GM12878 (cell line): ENCODE results near the gene AIRE. TPM values are rescaled to one million over a fixed set of nuclear protein-coding genes. Genes with fewer than 3 reads are reported as not detected.

Experiments used
- ATAC-seq: fragments of 200-7000 bp; cut with Tn5 transposase; 3 replicates; pipeline ENCODE4 v1.9.1; 2020; ENCODE audit warnings: mild to moderate bottlenecking, moderate library complexity
- BruUV-seq: library from RNA; stranded (reverse); fragments of 400-500 nt; replicated peaks from 2 replicates; lab custom pipeline; 2021; lab: Mats Ljungman, UMichigan
- CTCF ChIA-PET: fragments of 300-600 bp; sonication (Branson Sonifier 250); formaldehyde crosslinking; extraction: SDS; loops from one replicate; lab custom pipeline; 2021; ENCODE audit warnings: inconsistent platforms; lab: Yijun Ruan, JAX
- POLR2A ChIA-PET: fragments of 350-600 bp; formaldehyde crosslinking; extraction: SDS; loops from one replicate; lab custom pipeline; 2021; ENCODE audit warnings: inconsistent platforms; lab: Charles Lee
- RAD21 ChIA-PET: fragments of 300-600 bp; sonication (Branson Sonifier 250); formaldehyde crosslinking; loops from one replicate; lab custom pipeline; 2023; ENCODE audit warnings: antibody characterized with exemption; ENCODE audit not compliant: unreplicated experiment; lab: Charles Lee
- SMC1A ChIA-PET: fragments of 300-600 bp; sonication (Branson Sonifier 250); formaldehyde crosslinking; loops from one replicate; lab custom pipeline; 2023; ENCODE audit not compliant: unreplicated experiment, uncharacterized antibody; lab: Charles Lee
- DNase-seq: peaks from one replicate; pipeline ENCODE4 v3.0.0-alpha.2; 2011; ENCODE audit warnings: low read depth, low spot score
- FAIRE-seq: peaks from 3 replicates; lab custom pipeline; 2011; peaks lifted over from hg19 to GRCh38; lab: Jason Lieb, UNC
- H2AFZ ChIP-seq: 2 replicates; pipeline ENCODE4 v1.6.0; 2011; ENCODE audit warnings: low read depth, low read length, control low read depth; ENCODE audit not compliant: control insufficient read depth
- H3K27ac ChIP-seq: 2 replicates; pipeline ENCODE4 v1.5.1; 2011; ENCODE audit warnings: control low read depth; ENCODE audit not compliant: control insufficient read depth, insufficient read depth
- H3K27me3 ChIP-seq, 2 experiments: replicated peaks in 1 of 2; 2 replicates each; pipeline versions ENCODE4 v1.6.0 to v1.6.1; 2011; ENCODE audit warnings: low read length in 1 of 2; ENCODE audit not compliant: control insufficient read depth in 2 of 2, insufficient read depth in 2 of 2
- H3K36me3 ChIP-seq, 2 experiments: 2 replicates each; pipeline ENCODE4 v1.5.1; 2011; ENCODE audit warnings: low read length in 1 of 2; ENCODE audit not compliant: control insufficient read depth in 2 of 2, insufficient read depth in 2 of 2
- H3K4me1 ChIP-seq: 2 replicates; pipeline ENCODE4 v1.6.1; 2011; ENCODE audit warnings: mild to moderate bottlenecking, low read length, moderate library complexity, mixed read lengths; ENCODE audit not compliant: control insufficient read depth, insufficient read depth
- H3K4me2 ChIP-seq: 2 replicates; pipeline ENCODE4 v1.6.0; 2011; ENCODE audit warnings: control low read depth; ENCODE audit not compliant: control insufficient read depth, insufficient read depth
- H3K4me3 ChIP-seq: fragments of 200-600 bp; sonication (generic); 2 replicates; pipeline ENCODE4 v1.5.1; 2016
- H3K79me2 ChIP-seq: 2 replicates; pipeline ENCODE4 v1.6.0; 2011; ENCODE audit warnings: low read length; ENCODE audit not compliant: control insufficient read depth, insufficient read depth
- H3K9ac ChIP-seq: 2 replicates; pipeline ENCODE4 v1.8.0; 2011; ENCODE audit warnings: low read length, control low read depth, mixed read lengths; ENCODE audit not compliant: control insufficient read depth, insufficient read depth
- H3K9me3 ChIP-seq: replicated peaks from 3 replicates; pipeline ENCODE4 v1.5.1; 2011; ENCODE audit warnings: mild to moderate bottlenecking, low read length; ENCODE audit not compliant: control insufficient read depth, insufficient read depth
- H4K20me1 ChIP-seq: 2 replicates; pipeline ENCODE4 v1.6.0; 2011; ENCODE audit not compliant: control insufficient read depth, insufficient read depth
- CHD1 ChIP-seq: IDR thresholded peaks from 2 replicates; pipeline ENCODE4 v1.6.1; 2012; ENCODE audit warnings: low read depth, low read length, improper control_type of control experiment
- CHD2 ChIP-seq: IDR thresholded peaks from 2 replicates; pipeline ENCODE4 v1.6.1; 2011; ENCODE audit warnings: low read depth, low read length, improper control_type of control experiment, borderline replicate concordance
- CHD4 ChIP-seq: fragments of 200-600 bp; sonication (generic); IDR thresholded peaks from 2 replicates; pipeline ENCODE4 v1.6.1; 2016; ENCODE audit warnings: mild to moderate bottlenecking
- EED ChIP-seq: sonication (generic); IDR thresholded peaks from 2 replicates; pipeline ENCODE4 v1.6.1; 2016; ENCODE audit warnings: antibody characterized with exemption, low read depth
- FOXM1 ChIP-seq: IDR thresholded peaks from 2 replicates; pipeline ENCODE4 v1.6.1; 2012; ENCODE audit warnings: low read depth, mild to moderate bottlenecking, inconsistent platforms, low read length, moderate library complexity
- IKZF2 ChIP-seq, 2 experiments: fragments of 450-650 bp; IDR thresholded peaks; 2 replicates each; pipeline ENCODE4 v1.6.1; 2017; ENCODE audit warnings: mild to moderate bottlenecking in 2 of 2, moderate library complexity in 2 of 2
- MYB ChIP-seq: fragments of 150-350 bp; IDR thresholded peaks from 2 replicates; pipeline ENCODE4 v1.6.1; 2014; ENCODE audit warnings: mild to moderate bottlenecking, low read depth, low read length, borderline replicate concordance
- PBX3 ChIP-seq: IDR thresholded peaks from 2 replicates; pipeline ENCODE4 v1.6.1; 2011; ENCODE audit warnings: mild to moderate bottlenecking, low read depth, low read length, moderate library complexity; ENCODE audit not compliant: insufficient replicate concordance
- SUPT20H ChIP-seq: IDR thresholded peaks from 2 replicates; pipeline ENCODE4 v1.6.1; 2011; ENCODE audit warnings: low read depth, mild to moderate bottlenecking, low read length, moderate library complexity, borderline replicate concordance; ENCODE audit not compliant: control insufficient read depth
- ZNF24 ChIP-seq: fragments of 450-650 bp; IDR thresholded peaks from 2 replicates; pipeline ENCODE4 v1.6.1; 2017; ENCODE audit warnings: antibody characterized with exemption, mild to moderate bottlenecking
- WGBS: methylation state at CpG from one replicate; pipeline ENCODE4 v1.1.6; 2016; ENCODE audit warnings: low lambda C conversion rate; ENCODE audit not compliant: insufficient replicate concordance, insufficient coverage; ENCODE audit errors: missing lambda C conversion rate; 5-methylcytosine and 5-hydroxymethylcytosine counted together
- in situ Hi-C: fragments of 300-500 bp; cut with MboI; formaldehyde crosslinking; loops from 9 replicates; pipeline ENCODE4 v1.14.3; 2018; ENCODE audit warnings: mixed read lengths
- intact Hi-C: fragments of 100-400 bp; cut with micrococcal nuclease; formaldehyde crosslinking; loops from one replicate; pipeline ENCODE4 v1.14.2; 2022; ENCODE audit not compliant: unreplicated experiment
- polyA plus RNA-seq, 11 experiments: library from polyadenylated mRNA; depleted of rRNA in 4 of 11; unstranded in 6 of 11; stranded (reverse) in 5 of 11; fragments of >200 nt; fragmentation: Nextera tagmentation in 4 of 11; fragmentation: Illumina TruSeq in 1 of 11; extraction: Ambion mirVana in 4 of 11; extraction: Trizol in 1 of 11; gene quantifications; 1 replicate in 1 of 11; 2 replicates in 10 of 11; pipeline versions ENCODE4 v1.2.1 to v1.2.3, GENCODE V29; 2011 to 2016; ENCODE audit warnings: inconsistent platforms in 2 of 11, missing spikeins in 2 of 11, low read depth in 1 of 11
- total RNA-seq, 4 experiments: library from RNA; depleted of rRNA in 3 of 4; stranded (reverse); fragments of >200 nt in 3 of 4; fragmentation: Illumina TruSeq in 1 of 4; extraction: Trizol in 1 of 4; gene quantifications; 2 replicates each; pipeline versions ENCODE4 v1.2.1 to v1.2.3, GENCODE V29; 2013 to 2021

AIRE gene
- total and polyA plus RNA-seq, 10 of the 15 experiments (the other 5 are each of a cell fraction or from before 2014, with no cell fraction given) = 0.05 to 0.10 TPM; not detected in 8

GRCh38 chr21:44261675-44262295, 23.9 kb upstream of the AIRE start, which contains the start of gene DNMT3L (continued):
- TF ChIP-seq MYB (no peak), SUPT20H (no peak)

- no peaks in the 10 kb centered on the region for H3K79me2 ChIP-seq
- H4K20me1 ChIP-seq = no peaks in the 10 kb centered on the region
- WGBS = 24% methylated on average over 6 of the region's 12 CpGs
- no peak for FAIRE-seq
- no peak for DNase-seq
- no peak for TF ChIP-seq ZNF24
- TF ChIP-seq CHD2 = no peak
- no peak for TF ChIP-seq CHD4
- TF ChIP-seq FOXM1 = no peak
- no peak for TF ChIP-seq EED
- no peak for TF ChIP-seq IKZF2 (IDR thresholded peaks at IDR 0.05)
- no peak for TF ChIP-seq CHD1
- no peak for TF ChIP-seq PBX3
- TF ChIP-seq, all 136 proteins: peak for 0
- H3K27ac ChIP-seq = no peak overlapping the region
- H3K4me2 ChIP-seq = no peak overlapping the region
- RAD21 ChIA-PET = no interaction called here
- in situ Hi-C loops = no loop called here
- no peaks in the 10 kb centered on the region; the same call in 1 of the 2 replicates for H3K4me1 ChIP-seq
- intact Hi-C loops = no loop called here
- BruUV-seq = no TSS peak
- no peak overlapping the region for H3K4me3 ChIP-seq
- no peaks in the 10 kb centered on the region for H3K9me3 ChIP-seq
- SMC1A ChIA-PET = no interaction called here
- no peak overlapping the region for H3K9ac ChIP-seq
- H2AFZ ChIP-seq = no peak overlapping the region
- no peak for ATAC-seq
- no peaks in the 10 kb centered on the region for H3K27me3 ChIP-seq
- POLR2A ChIA-PET = no interaction called here
- H3K36me3 ChIP-seq = no peaks in the 10 kb centered on the region
- CTCF ChIA-PET = no interaction called here
Observed at GRCh38 chr21:44262338-44263056, 23.2 kb upstream of the AIRE start.
